Renal cortical epithelial cell (primary cell): ENCODE results near the gene EMILIN3. TPM values are rescaled to one million over a fixed set of nuclear protein-coding genes. Genes with fewer than 3 reads are reported as not detected.

Experiments used
- DNase-seq: peaks from one replicate; pipeline ENCODE4 v3.0.0-alpha.2; 2011; ENCODE audit warnings: low read depth
- total RNA-seq: library from RNA; depleted of rRNA; stranded (reverse); fragments of >200 nt; gene quantifications from 2 replicates; pipeline ENCODE4 v1.2.3, GENCODE V29; 2014

Gene EMILIN3
- total RNA-seq, 1 donor from 2014 or later = not detected

DNA sequence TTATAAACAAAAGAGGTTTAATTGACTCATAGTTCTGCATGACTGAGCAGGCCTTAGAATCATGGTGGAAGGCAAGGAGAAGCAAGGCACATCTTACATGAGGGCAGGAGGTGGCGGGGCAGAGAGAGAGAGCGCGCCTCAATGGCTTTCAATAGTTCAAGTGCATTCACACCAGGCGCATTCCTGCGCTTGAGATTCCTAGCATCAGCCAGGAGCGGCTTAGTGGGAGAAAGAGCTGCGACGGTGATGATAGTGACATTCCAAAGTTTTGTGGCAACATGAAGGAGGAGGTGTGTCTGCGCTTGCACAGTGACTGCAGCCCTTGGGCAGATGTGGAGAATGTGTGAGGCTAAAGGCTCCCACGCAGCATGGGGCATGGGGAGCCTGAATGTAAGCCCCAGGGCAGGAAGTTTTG lies 25.0 kb upstream of the EMILIN3 start:
- no peak for DNase-seq

DNA sequence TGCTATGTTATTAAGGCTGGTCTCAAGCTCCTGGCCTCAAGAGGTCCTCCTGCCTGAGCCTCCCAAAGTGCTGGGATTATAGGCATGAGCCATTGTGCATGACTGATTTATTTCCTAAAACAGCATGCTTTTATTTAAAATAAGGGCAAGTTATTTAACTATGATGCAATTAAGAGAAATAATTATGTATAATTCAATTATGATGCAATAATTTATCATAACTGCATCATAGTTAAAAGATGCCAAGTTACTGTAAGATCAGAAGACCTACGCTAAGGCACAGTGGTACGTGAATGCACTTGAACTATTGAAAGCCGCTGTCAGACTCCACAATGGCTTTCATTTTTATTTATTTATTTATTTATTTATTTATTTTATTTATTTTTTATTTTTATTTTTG lies 24.3 kb upstream of the EMILIN3 start:
- DNase-seq = no peak

DNA sequence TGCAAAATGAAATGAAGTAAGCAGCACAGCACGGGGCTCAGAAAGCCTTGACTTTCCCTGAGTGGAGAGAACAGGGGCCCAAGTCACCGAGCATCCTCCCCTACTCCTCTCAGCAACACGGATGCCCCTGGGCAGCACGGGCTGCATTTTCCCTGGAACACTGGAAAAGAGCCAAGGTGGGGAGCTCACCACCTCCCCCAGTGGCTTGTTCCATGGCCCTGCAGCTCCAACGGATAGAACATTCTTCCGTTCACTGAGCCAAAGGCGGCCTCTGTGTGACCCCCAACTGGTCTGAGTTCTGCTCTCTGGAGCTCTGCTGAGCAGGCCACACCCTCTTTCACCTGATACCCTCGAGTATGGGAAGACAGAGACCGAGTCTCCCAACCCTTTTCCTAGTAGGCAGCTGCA lies 20.8 kb upstream of the EMILIN3 start:
- DNase-seq = no peak

DNA sequence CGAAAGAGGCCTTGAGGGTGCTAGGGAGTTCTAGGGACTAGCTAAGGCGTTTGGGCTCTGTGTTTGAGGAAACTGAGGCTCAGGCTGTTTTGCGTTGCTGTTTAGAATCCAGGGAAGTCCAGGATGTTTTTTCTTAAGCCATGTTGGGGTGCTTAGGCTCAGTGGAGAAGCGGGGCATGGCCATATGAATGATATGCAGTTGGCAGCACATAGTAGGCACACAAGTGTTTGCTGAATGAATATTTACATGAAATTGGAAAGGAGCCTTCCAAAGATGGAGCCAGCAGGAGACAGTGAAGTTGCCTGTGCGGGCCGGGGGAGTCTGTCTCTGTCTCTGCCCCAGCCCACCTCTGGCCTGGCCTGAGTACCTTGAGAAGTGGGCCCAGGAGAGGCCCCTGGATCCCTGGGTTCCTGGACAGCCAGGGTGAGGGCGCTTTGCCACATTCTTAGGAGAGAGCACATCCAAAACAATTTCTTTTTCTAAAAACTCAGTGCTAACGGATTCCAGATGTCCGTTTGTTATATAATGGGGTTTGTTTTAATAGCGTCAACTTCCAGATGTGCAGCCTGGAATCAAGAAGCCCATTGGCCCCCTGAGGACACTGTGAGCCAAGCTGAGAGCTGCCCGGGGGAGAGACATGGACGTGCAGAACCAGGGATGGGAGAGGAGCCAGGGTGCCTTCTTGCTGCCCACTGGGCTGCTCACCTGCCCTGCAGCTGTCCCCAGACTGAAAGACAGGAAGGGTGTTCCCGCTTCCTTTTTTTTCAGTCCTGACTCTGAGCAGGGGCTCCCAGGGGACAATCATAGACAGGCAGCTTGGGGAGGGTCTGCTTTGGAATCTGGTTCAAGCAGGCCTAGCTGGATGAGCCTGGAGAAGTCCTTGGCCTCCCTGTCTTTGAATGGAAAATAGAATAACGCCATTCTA lies 20.1 kb upstream of the EMILIN3 start:
- DNase-seq = no peak

DNA sequence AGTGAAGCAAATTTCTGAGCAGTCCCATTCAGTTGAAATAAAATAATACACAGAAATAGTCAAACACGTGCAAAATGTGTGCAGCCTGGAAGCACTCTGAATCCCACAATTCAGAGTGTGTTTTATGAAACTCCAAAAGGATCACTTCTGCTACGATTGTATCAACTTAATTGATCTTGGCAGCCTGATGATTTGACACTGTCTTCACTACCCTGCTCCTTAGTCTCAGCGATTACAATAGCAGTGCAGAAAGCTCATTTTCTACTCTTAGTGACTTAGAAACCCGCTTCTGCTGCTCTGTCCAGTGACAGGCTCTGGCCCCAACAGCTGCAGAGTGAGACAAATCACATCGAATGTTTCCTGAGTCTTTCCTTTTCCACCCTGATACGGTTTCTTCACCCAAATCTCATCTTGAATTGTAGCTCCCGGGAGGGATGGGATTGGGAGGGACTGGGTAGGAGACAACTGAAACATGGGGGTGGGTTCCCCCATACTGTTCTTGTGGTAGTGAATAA lies 16.2 kb upstream of the EMILIN3 start:
- DNase-seq = no peak

DNA sequence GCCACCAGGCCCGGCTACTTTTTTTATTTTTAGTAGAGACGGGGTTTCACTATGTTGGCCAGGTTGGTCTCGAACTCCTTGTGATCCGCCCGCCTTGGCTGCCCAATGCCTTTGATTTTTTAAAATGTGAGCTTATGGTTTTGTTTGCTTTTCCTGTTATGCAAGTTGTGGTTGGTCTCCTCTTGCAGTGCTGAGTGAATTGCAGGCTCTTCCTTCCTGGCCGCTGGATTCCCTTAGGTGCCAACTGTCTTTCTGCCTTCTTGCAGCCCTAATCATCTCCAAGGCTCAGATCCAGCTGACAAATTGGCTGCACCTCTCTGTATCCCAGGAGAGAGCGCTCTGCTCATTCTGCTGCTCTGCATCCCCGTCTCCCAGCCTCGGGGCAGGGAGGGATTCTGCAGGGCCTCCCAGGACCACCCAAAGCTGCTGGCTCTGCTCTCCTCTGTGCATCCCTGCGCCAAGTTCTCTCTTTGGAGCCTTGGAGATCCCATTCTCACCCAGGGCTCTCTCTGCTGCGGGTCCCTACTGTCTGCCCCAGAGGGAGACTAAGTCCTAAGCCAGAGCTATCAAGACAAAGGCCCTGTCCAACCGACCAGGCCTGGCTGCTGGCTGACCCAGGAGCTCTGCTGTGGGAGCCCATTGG lies 14.1 kb upstream of the EMILIN3 start:
- DNase-seq = no peak

DNA sequence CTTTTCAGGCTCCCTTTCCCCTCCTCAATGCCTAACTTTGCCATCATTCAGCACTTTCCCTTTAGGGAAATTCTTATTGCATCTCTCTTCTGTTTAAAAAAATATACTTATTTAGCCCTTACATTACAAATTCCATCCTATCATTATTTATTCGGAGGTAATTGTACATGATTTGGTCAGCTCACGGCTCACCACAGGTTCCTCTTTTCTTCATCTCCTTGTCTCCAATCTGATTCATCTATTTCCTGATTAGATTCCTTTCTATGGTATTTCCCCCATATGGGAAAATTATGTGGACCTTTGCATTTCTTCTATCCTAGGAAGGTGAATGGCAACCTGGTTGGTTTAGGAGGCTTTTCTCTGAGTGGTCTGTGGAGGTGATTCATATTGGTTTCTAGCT lies 12.9 kb upstream of the EMILIN3 start:
- DNase-seq = no peak

DNA sequence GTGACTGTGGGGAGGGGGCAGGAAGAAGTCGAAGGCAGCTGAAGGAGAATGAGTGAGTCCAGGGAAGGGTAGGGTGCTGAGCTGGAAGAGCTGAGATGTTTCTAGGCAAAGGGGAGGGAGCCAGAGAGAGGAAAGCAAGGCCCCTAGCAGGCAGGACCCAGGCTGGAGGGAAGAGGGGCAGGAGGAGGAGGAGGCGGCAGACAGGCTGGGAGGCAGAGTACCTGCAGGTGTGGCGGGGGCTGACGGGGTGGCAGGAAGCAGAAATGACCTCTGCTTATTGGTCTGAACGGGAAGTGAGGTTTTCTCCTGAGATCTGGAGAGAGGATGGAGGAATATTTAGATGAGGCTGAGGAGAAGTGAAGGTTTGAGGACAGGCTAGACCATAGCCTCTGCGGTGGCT lies 10.7 kb upstream of the EMILIN3 start:
- no peak for DNase-seq

DNA sequence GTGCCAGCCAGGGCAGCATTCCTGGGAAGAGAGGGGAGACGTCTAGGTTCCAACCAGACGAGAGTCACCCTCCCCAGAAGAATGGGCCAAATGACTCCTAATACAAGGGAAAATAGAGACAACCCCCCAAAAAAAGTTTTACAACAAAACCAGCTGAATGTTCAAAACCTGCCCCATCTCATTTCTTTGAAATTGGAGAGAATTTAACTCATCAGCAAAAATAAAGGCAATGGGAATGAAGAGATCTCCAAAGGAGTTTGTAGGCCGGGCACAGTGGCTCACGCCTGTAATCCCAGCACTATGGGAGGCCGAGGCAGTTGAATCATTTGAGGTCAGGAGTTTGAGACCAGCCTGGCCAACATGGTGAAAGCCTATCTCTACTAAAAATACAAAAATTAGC lies 9.7 kb upstream of the EMILIN3 start:
- no peak for DNase-seq

DNA sequence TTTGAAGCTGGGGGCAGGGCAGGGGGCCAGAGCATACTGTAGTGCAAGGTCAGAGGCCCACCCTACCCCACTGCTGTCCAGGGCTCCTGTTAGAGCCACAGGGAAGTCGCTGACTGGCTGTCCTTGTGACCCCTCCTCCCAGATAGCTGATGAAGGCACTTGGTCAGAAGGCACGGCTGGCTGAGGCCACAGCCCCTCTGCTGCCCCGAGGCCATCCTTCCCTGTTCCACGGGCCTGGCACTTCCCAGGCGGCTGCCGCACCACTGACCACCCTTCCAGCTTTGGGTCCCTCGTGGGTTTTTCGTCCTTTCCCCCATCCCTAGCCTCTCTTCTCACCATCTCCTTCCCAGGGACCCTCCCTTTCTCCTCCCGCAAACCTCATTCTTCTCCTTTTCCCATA lies 9.2 kb upstream of the EMILIN3 start:
- DNase-seq = no peak

DNA sequence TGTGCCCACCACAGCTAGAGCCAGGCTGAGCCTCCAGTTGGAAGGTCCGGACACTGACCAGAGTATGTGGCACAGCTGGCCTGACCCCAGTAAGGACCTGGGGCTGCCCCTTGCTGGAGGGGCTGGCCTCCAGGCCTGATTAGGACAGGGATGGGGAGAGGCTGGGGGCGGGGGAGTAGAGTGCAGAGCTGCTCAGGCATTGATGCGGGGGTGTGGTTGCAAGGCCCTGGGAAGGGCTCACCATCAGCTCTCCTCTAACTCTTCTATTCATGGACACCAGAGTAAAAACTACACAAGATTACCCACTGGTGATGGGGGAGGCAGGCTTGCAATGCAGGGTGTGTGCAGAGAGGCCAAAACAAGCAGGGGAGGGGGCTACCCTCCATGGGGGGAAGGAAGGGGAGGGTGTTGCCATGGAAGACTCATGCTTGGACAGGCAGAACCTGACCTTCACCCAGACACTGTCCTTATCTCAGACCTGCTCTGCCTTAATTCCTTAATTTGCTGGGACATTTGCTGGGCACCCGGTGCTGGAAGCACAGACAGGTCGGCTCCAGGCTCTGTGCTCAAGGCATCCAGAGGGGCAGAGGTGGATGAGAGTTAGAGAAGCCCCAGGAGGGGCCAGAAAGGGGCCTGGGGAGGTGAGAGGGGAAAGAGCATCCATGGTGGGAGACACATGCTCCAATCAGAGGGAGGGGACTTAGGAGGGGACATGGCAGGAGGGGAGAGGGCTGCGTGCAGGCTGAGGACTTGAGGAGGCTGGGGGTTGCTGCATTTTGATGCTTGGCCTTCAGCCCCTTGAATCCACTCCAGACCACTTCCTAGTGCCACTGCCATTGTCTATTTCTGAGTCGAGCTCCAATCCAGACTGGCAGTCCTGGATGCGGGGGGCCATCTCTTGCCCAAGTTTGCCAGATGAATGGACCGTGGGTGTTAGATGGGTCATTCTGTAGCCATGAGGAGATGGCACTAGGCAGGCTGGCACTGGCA lies 7.6 kb upstream of the EMILIN3 start:
- no peak for DNase-seq

DNA sequence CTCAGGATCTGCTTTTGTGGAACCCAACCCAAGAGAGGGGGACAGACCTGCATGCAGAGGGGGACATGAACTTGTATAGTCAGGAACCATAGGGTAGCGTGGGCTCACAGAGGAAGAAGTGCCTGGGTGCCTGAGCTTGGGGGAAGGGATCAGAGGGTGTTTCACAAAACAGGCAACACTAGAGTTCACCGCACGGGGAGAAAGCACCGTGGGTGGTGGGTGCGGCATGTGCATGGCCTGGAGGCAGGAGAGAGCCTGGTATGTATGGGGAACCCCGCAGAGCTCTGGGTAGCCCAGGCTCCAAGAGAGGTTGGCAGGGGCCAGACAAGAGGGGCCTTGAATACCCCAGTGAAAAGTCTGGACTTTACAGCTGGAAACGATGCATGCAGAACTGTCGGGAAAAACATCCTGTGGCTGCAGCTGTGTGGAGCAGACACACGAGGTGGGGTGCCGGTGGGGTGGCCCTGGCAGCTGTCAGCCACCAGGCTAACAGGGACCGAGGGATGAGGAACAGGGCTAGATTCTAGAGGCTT lies 6.7 kb upstream of the EMILIN3 start:
- DNase-seq = no peak

DNA sequence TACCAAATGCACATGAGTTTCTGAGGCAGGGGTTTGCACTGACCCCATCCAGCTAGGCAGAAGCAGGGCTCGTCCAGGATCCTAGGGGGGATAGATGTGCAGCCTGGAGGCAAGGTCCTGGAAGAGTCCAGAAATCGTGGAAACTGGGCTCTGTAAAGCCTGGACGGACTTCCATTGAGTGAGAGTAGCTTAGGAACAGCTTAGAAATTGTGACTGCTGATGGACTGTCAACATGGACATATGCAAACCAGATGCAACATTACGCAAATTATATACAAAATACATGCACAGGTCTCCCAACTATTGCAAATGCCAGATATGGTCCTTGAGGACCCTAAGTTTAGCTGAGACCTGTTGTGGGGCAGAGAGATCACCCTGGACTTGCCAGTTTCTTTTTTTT lies 4.8 kb upstream of the EMILIN3 start:
- no peak for DNase-seq

DNA sequence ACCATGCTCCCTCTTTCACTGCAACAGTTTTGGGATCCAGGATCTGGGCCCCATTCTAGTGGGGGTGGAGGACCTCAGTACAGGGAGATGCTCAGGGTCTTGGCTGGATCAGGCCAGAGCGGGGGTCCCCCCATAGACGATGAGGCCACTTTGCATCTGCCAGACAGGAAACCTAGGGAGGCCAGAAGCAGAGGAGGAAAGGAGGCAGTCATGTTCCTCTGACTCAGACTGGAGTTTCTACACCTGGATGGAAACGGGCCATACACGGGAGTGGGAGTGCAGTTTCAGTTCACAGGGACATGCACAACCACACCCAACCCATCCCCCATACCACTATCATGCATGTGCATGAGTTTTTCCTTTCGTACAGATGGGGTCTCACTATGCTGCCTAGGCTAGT lies 3.6 kb upstream of the EMILIN3 start:
- DNase-seq = no peak

DNA sequence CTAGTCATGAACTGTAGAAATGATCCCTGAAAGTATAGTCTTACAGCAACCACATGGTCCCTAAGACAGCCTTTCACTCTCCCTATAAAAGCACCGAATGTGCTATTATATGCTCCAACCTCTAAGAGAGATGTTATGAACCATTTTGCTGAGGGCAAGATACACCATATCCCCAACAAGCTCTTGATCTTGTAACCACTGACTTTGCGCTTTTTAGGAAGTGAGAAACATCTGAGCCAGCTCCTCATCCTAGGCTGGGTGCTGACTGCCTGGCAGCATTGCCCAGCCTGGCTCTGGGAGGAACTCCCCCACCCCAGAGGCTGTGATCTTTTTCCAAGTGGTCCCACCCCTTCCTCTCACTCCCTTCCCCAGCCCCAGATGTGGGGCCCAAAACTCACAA lies 3.1 kb upstream of the EMILIN3 start:
- no peak for DNase-seq

DNA sequence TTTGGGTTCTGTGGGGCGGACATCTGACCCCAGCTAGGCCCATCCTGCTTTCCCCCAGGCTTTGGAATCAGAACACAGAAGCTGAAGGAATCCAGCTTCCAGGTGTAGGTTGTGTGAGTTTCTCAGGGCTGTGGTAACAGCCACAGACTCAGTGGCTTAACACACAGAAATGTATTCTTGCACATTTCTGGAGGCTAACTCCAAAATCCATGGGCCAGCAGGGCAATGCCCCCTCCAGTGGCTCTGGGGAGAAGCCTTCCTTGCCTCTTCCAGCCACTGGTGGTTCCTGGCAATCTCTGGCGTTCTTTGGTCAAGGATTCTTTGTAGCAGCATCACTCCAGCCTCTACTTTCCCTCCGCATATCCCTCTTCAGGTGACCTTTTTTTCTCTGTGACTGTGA lies 1.3 kb upstream of the EMILIN3 start:
- no peak for DNase-seq

DNA sequence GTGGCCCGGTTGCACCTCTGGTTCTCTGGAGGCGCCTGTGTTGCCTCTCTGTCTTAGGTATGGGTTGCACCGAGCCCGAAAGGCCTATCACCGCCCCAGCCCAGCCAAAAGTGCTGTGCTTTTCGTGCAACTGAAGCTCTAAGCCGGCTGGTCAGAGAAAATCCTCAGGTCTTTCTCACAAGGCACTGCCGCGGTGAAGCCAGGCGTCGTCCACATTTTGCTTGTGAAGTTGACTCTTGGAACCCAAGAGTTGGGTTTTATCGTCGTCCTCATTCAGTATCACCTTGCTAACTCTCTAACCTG lies 726 bp upstream of the EMILIN3 start:
- DNase-seq = no peak

DNA sequence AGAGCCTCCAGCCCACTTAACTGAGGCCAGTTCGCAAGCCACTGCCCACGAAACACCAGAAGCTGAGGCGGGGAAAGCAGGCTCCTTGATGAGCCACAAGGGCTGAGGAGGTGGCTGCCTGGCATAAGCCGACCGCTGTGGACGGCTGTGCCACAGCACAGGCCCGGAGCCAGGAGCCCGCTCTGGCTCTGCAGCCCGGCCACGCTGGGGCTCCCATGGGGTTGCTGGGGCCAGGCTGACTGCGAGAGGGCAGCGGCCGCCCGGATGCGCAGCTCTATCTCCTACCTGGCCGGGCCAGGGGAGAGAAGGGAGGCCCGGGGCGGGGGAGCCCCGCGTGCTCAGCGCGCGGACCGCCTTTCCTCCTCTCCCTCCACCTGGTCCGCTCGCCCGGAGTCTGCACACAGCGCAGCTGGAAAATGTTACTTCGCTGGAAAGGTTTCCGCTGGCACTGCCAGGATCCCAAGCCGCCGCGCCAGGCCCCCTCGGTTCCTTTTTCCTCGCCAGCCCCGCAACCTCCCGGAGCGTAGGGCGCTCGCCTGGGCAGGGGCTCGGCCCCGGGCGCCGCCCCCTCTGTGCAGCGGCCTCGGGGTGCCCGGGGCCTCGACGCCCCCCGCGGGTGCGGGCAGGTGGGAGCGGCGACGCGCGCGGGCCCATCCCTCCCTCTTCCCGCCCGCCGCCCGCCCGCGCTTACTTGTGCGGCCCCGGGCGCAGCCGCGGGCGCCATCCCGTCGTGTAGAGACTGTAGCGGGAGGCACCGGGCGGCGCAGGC lies 657 bp downstream of the EMILIN3 start:
- no peak for DNase-seq

DNA sequence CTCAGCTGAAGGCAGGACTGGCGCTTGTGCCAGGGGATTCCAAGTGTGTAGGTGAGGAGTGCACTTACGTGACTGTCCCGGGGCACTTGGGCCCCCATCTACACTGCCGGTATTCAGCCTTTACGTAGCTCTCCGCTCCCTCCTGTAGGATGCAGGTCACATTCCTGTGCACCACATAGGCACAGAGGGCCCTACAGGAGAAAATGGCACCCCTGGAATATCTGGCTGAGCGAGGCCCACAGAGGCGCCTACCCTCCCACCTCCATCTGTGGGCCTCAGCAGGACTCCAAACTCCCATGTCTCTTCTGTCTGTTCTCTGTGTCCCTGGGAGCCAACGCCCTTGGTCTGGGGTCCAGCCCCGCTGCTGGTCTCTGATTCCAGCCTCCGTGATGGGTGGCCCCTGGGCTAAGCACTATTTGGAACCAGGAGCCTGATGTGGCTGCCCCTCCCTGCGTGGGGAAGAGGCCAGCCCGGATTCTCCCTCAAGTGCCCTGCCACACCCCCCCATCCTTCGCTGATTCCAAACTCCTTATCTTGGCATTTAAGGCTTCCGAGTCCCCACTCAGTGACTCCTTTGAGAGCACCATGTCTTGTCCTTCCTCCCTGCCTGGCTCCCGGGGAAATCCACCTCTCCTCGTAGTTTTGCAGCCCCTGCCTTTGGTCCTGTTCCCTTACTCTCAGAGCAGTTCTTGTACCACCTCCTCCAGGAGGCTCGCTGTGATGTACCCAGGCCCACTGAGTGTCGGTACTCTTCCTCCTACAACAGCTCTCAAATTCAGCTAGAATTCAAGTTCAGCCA lies 1.5 kb downstream of the EMILIN3 start:
- no peak for DNase-seq

DNA sequence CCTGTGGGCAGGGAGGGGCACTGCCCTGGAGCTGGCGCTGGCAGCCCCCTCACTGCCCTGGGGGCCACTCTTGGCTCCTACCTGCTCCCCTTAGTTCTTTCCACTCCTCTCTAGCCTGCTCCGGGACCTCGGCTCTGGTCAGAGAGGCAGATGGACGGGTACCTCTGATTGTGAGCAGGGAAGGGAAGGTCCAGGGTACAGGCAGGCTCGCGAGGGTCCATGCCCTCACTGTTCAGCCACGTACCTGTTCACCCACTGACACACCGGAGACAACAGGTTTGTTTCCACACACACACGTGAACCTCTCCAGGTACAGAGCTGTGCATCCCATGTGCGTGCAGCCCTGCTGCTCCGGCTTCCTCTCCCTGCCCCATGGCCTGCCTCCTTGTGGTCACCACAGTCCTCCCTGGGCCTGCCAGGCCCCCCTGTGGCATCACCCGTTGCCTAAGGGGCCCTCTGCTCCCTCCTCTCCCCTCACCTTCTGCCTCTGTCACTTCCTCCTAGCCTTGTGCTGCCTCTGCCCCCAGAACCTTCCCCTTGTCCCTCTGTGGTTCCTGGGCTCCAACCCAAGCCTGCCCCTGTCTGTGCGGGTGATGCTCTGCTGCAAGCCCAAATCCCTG lies 2.3 kb downstream of the EMILIN3 start:
- DNase-seq = no peak
